Measurements from ENCODE around the gene CPN2.

CPN2 gene

DNA sequence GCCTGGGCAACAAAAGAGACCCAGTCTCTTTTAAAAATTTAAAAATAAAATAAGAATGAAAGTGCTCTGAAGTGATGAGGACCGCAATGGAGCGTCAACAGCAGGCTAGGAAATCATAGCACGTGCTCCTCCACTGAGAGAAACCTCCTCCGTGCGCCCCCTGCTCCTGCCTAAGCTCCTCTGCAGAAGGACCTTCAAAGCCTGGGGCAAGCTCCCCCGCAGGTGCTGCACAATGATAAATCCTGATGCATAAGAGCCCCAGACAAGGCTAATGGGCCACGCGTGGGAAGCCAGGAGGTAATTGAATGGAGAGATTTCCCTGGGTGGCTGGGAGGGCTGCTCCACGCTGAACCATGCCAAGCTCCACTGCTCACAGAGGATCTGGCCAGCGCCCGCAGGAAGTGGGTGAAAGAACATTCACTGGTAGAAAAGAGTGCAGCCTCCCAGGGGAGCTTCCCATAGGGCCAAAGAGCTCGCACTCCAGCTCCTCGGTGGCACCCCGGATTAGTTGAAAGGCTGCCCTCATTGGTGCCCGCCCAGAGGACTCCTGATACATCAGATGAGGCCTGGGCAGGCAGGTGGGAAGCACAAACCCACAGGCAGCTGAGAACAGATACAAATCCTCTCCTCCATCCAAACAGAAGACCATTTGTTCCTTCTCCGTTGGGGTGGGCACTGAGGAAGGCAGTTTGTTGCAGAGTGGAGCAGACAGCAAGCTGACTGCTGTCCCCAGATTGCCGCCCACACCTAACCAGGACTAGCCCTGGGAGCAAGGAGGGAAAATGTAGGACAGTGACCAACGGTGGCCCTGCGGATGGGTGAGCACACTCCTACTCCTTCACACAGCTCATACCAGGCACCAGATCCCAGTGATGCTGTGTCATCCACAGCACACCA, 52.5 kb downstream of the CPN2 start:
- no peak for DNase-seq (ENCODE audit: low read depth in 2 of 2, low spot score in 1 of 2)

DNA sequence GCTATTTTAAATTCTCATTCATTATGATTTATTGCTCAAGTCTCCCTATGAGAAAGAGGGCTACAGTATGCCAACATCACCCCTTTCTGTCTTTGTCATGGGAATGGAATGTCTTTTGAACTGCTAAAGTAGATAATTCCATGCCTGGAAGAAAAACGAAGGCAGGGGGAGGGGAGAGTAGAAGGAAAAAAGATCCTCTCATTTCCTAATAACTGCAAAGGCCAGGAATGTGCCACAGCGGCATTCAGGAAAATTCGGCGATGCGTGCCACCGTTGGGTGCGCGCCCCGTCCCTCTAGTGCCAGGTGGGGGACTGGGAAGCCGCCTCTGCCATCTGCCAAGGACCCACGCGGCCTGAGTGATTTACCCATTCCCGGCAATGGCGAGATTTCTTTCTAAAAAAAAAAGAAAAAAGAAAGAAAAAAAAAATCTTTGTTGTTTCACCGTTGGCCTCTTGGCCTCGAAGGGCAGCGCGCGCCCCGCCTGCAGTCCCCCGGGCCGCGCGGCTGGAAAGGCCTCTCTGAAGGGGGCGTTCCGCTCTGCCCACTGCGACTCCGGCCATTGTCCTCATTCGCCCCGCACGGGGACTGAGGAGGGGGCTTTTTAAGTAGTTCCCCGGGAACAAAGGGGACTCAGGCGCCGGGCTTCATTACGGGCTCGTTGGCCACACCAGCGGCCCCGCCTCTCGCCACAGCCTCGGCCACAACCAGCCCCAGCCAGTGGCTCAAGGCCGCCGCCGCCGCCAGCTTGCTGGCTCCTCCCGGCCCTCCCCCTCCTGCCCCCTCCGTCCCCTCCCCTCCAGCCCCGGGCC, 54.5 kb downstream of the CPN2 start:
- no peak for DNase-seq (ENCODE audit: low read depth in 2 of 2, low spot score in 1 of 2)

GRCh38 chr3:194294895-194295214, 56.3 kb downstream of the CPN2 start:
- no peak for DNase-seq (ENCODE audit: low read depth in 2 of 2, low spot score in 1 of 2)

DNA sequence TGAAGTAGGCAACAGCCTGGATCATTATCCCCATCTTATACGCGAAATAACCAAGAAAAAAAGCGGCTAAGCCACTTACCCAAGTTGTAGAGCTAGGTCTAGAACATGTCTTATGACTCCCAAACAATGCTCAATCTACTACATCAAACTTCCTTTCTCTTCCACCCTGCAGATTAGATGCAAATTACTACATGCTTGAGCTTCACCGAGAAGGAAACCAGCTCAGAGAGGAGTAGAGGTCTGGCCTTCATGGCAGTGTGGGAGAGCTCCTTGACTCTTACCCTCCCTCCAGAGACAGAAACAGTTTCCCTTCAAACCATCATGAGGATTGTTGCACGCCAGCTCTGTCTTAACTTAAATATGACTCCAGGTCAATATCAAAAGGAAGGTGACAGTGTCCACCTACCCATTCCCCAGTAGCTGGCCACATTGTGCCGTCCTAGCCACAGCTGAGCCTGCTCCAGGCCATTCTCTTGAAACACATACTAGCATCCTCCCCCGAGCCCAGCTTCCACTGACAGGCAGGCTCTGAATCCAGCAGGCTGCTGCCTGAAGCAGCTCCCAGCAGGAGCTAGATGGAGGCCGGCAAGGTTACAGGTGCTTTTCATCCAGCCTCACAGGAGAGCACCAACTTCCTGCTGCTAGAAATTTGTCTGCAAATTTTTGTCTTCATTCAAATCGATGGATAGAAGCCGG, 56.8 kb downstream of the CPN2 start:
- no peak for DNase-seq (ENCODE audit: low read depth in 2 of 2, low spot score in 1 of 2)

- DNase-seq (ENCODE audit: low read depth in 2 of 2, low spot score in 1 of 2): no peak
Measured at GRCh38 chr3:194293546-194294198, 57.5 kb downstream of the CPN2 start.

DNA sequence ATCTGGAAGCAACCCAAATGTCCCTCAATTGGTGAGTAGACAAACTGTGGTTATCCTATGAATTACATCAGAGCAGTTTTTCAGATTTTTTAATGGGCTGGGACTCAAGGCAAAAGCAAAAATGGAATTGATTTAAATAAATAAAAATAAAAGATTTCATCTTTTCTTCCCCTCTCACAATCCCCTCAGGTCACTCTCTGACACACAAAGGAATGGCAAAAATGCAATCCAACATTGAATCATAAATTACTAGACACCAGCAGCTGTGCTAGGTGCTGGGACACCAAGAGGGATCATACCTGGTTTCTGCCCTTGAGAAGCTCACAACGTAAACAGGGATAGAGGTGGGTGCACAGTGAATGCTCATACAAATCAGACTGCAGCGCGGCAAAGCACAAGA, 58.8 kb downstream of the CPN2 start:
- no peak for DNase-seq (ENCODE audit: low read depth in 2 of 2, low spot score in 1 of 2)

All from stimulated activated CD8-positive, alpha-beta memory T cell treated with anti-CD3 and anti-CD28 coated beads, Interleukin-4, amount 100 ng/mL, for 4 hours (primary cell).